SK-N-SH treated with all-trans-retinoic acid at 6 μM for 48 hours (cell line): ENCODE measurements around the gene GSTP1.

Experiments
- ATAC-seq: fragments of 200-7000 bp; cut with Tn5 transposase; 3 replicates; pipeline ENCODE4 v1.9.1; 2020; ENCODE audit warnings: mild to moderate bottlenecking, moderate library complexity
- BACH2 ChIP-seq: fragments of 250-450 bp; sonication (Bioruptor Pico); IDR thresholded peaks from 2 replicates; pipeline ENCODE4 v1.9.0; 2021; ENCODE audit warnings: mild to moderate bottlenecking, borderline replicate concordance
- CREB5 ChIP-seq: fragments of 250-450 bp; sonication (Bioruptor Pico); IDR thresholded peaks from 2 replicates; pipeline ENCODE4 v1.5.1; 2020; ENCODE audit warnings: low read depth, mild to moderate bottlenecking, moderate library complexity
- CSDC2 ChIP-seq: fragments of 250-450 bp; sonication (Bioruptor Pico); IDR thresholded peaks from 2 replicates; pipeline ENCODE4 v1.5.0; 2020; ENCODE audit warnings: mild to moderate bottlenecking, moderate library complexity
- CSRNP3 ChIP-seq: fragments of 250-450 bp; sonication (Bioruptor Pico); IDR thresholded peaks from 2 replicates; pipeline ENCODE4 v1.5.1; 2021; ENCODE audit warnings: mild to moderate bottlenecking, moderate library complexity
- GLIS3 ChIP-seq: fragments of 250-450 bp; sonication (Bioruptor Pico); IDR thresholded peaks from 2 replicates; pipeline ENCODE4 v1.5.0; 2020; ENCODE audit warnings: mild to moderate bottlenecking, moderate library complexity
- ISL1 ChIP-seq: fragments of 250-450 bp; sonication (Bioruptor Pico); IDR thresholded peaks from 2 replicates; pipeline ENCODE4 v2.1.2; 2022; ENCODE audit warnings: mild to moderate bottlenecking, moderate library complexity
- OSR1 ChIP-seq: fragments of 250-450 bp; sonication (Bioruptor Pico); IDR thresholded peaks from 2 replicates; pipeline ENCODE4 v1.8.0; 2022; ENCODE audit warnings: moderate library complexity, mild to moderate bottlenecking, inconsistent platforms
- PATZ1 ChIP-seq: fragments of 250-450 bp; sonication (Bioruptor Pico); IDR thresholded peaks from 2 replicates; pipeline ENCODE4 v1.8.0; 2020; ENCODE audit warnings: mild to moderate bottlenecking, moderate library complexity, borderline replicate concordance
- POU6F1 ChIP-seq: fragments of 250-450 bp; sonication (Bioruptor Pico); IDR thresholded peaks from 2 replicates; pipeline ENCODE4 v1.8.0; 2021; ENCODE audit warnings: low read depth, mild to moderate bottlenecking, moderate library complexity, borderline replicate concordance
- PPARA ChIP-seq: fragments of 250-450 bp; sonication (Bioruptor Pico); IDR thresholded peaks from 2 replicates; pipeline ENCODE4 v1.5.0; 2020; ENCODE audit warnings: mild to moderate bottlenecking, borderline replicate concordance
- RARB ChIP-seq: fragments of 250-450 bp; sonication (Bioruptor Pico); IDR thresholded peaks from 2 replicates; pipeline ENCODE4 v1.8.0; 2021; ENCODE audit warnings: mild to moderate bottlenecking, moderate library complexity
- TCF4 ChIP-seq: fragments of 250-450 bp; sonication (Bioruptor Pico); IDR thresholded peaks from 2 replicates; pipeline ENCODE4 v1.8.0; 2021; ENCODE audit warnings: mild to moderate bottlenecking, moderate library complexity, borderline replicate concordance
- TOX ChIP-seq: fragments of 250-450 bp; sonication (Bioruptor Pico); IDR thresholded peaks from 2 replicates; pipeline ENCODE4 v1.8.0; 2021; ENCODE audit warnings: mild to moderate bottlenecking, moderate library complexity, borderline replicate concordance
- TSHZ2 ChIP-seq: fragments of 250-450 bp; sonication (Bioruptor Pico); IDR thresholded peaks from 2 replicates; pipeline ENCODE4 v1.5.0; 2020; ENCODE audit warnings: mild to moderate bottlenecking, moderate library complexity
- ZC3H10 ChIP-seq: fragments of 250-450 bp; sonication (Bioruptor Pico); IDR thresholded peaks from 2 replicates; pipeline ENCODE4 v1.5.1; 2021; ENCODE audit warnings: mild to moderate bottlenecking, moderate library complexity
- ZFP30 ChIP-seq: fragments of 450-650 bp; formaldehyde crosslinking; IDR thresholded peaks from 2 replicates; pipeline ENCODE4 v1.5.0; 2022; ENCODE audit warnings: mild to moderate bottlenecking, moderate library complexity
- ZNF565 ChIP-seq: fragments of 450-650 bp; formaldehyde crosslinking; conservative IDR thresholded peaks from 2 replicates; pipeline ENCODE4 v1.5.0; 2020; ENCODE audit warnings: low read depth, mild to moderate bottlenecking, moderate library complexity
- ZNF70 ChIP-seq: fragments of 450-650 bp; formaldehyde crosslinking; IDR thresholded peaks from 2 replicates; pipeline ENCODE4 v1.5.0; 2020; ENCODE audit warnings: mild to moderate bottlenecking, moderate library complexity
- ZNF8 ChIP-seq: fragments of 450-650 bp; formaldehyde crosslinking; IDR thresholded peaks from 2 replicates; pipeline ENCODE4 v1.5.0; 2020; ENCODE audit warnings: mild to moderate bottlenecking, moderate library complexity

GSTP1 gene

GRCh38 chr11:67613313-67613959 is 29.8 kb downstream of the GSTP1 start:
- no peak; the same call in 2 of the 3 replicates for ATAC-seq
- TF ChIP-seq CSDC2 (CRISPR knock-in tag) = no peak
- TF ChIP-seq GLIS3 (CRISPR knock-in tag) = no peak
- TF ChIP-seq ZNF8 (CRISPR knock-in tag) = no peak
- TF ChIP-seq ZNF70 (CRISPR knock-in tag) = no peak
- TF ChIP-seq CSRNP3 = no peak
- TF ChIP-seq POU6F1 (CRISPR knock-in tag) = no peak
- no peak for TF ChIP-seq BACH2 (CRISPR knock-in tag)
- TF ChIP-seq RARB (CRISPR knock-in tag) = no peak
- TF ChIP-seq ISL1 (CRISPR knock-in tag) = no peak
- no peak for TF ChIP-seq PPARA (CRISPR knock-in tag)
- no peak for TF ChIP-seq ZFP30 (CRISPR knock-in tag)
- TF ChIP-seq ZC3H10 (CRISPR knock-in tag) = no peak
- TF ChIP-seq TCF4 = no peak
- TF ChIP-seq, all 23 proteins: peak for 0

GRCh38 chr11:67613960-67614715 is 30.5 kb downstream of the GSTP1 start:
- no peak for TF ChIP-seq ZFP30 (CRISPR knock-in tag)
- TF ChIP-seq CREB5 (CRISPR knock-in tag) = no peak
- TF ChIP-seq ZNF8 (CRISPR knock-in tag) = no peak
- no peak for TF ChIP-seq PPARA (CRISPR knock-in tag)
- no peak for TF ChIP-seq TSHZ2 (CRISPR knock-in tag)
- TF ChIP-seq GLIS3 (CRISPR knock-in tag) = no peak
- no peak for TF ChIP-seq ZNF565 (CRISPR knock-in tag)
- no peak for TF ChIP-seq PATZ1
- TF ChIP-seq CSDC2 (CRISPR knock-in tag) = no peak
- TF ChIP-seq TOX (CRISPR knock-in tag) = no peak
- TF ChIP-seq OSR1 = no peak
- no peak for TF ChIP-seq ZC3H10 (CRISPR knock-in tag)
- ATAC-seq = peak; percentile 81
